ENCODE results near the gene MRPL14.

Gene MRPL14

DNA sequence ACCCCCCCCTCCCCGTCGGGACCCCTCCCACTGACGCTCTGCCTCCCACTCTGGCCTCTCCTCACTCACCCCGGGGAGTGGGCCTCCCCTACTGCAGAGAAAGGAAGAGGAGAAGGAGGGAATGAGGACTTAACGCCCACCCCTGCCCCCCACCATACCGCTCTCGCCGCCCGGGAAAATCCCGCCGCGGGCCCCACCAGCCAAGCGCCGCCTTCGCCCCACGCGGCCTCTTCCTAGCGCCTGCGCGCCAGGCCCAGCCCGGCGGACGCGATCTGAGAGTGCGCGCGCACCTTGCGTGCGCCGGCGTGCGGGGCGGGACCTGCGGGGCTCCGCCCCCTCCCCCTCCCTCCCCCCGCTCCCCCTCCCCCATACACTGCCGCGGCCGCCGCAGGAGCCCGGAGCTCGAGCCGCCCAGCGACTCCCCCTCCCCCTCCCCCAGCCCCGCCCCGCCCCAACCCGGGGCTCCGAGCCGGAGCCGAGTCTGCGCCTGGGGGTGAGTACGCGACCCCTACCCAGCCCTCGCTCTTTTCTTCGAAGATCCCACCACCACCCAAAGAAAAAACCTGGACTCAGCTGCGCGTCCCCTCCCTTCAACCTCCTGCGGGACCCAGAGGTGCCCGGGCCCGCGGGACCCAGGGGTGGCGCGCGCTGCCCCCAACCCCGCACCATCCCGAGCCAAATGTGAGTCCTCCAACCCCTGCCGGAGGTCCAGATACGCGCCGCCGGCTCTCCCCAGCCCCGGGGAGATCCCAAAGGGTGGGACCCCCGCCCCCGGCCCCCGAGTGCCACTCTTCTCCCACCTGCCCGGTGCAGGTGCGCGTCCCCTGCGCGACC lies at the start of gene MRPL14, which contains the start of gene TMEM63B:
Gene MRPL14, minus strand, starts transcription at position 267 of the 834 bp plus-strand sequence. CDS start 10,841 bp downstream, outside the sequence.
Gene TMEM63B, plus strand, starts transcription at position 369 of the 834 bp plus-strand sequence. CDS start 7,031 bp downstream, outside the sequence.
- DNase-seq = peak; percentile 86

DNA sequence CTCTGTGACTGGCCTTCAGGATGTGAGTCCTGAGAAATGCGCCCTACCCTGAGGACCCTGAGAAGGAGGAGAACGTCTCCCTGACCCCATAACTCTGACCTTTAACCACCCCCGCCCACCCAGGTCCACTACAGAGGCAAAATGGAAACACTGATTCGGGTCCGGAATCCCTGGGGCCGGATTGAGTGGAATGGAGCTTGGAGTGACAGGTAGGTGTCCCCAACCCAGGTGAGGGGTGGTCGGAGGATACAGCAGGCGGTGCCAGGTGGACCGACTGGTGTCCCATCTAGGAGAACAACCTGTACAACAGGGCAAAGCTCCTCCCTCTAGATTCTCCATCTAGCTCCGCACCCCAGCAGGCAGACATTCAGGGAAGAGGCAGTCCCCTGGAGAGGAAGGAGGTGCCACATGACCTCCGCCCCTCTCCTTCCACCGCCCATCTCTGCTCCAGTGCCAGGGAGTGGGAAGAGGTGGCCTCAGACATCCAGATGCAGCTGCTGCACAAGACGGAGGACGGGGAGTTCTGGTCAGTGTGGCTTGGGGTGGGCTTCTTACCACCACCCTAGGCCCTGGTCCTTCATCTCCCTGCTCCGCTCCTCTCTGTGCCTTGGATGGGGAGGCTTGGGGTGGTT lies 49.0 kb upstream of the MRPL14 start:
- no peak for DNase-seq

DNA sequence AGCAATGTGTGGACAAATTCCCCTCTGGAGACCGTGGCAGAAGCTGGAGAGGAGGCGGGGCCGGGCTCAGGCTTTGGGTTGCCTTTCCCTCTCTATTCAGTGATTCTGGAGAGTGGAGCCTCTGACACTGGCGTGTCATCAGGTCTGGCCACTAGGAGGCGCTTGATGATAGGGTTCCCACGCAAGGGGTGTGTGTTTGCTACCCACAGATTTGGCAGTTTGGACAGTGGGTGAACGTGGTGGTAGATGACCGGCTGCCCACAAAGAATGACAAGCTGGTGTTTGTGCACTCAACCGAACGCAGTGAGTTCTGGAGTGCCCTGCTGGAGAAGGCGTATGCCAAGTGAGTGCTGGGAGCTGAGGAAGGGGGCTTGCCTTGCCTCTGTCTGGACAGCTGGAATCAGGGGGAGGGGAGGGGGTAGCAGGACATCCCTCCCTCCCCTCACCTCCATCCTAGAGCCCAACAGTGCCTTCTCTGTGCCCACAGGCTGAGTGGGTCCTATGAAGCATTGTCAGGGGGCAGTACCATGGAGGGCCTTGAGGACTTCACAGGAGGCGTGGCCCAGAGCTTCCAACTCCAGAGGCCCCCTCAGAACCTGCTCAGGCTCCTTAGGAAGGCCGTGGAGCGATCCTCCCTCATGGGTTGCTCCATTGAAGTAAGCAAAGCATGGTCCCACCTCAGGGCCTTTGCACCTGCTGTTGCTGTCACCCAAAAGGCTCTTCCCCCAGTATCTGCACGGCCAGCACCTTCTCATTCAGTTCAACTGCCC lies 45.7 kb upstream of the MRPL14 start:
- DNase-seq = peak; percentile 65

DNA sequence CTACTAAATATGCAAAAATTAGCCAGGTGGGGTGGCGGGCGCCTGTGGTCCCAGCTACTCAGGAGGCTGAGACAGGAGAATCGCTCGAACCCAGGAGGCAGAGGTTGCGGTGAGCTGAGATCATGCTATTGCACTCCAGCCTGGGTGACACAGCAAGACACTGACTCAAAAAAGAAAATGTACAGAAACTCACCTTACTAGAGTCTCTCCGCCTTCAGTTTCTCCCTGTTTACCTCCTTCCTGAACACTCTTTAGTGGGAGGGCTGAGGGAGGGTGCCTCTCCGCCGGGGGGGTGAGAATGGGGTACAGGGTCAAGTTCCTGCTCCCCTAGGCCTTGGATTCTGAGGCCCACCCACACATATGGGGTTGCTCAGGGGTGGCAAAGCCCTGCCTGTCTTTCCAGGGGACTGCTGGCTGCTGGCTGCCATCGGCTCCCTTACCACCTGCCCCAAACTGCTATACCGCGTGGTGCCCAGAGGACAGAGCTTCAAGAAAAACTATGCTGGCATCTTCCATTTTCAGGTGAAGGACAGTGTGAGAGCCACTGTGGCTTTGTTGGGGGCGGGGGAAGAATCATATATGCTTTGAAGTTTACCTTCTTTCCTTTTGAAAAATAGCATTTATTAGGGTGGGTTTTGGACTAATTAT lies 44.8 kb upstream of the MRPL14 start:
- no peak for DNase-seq

DNA sequence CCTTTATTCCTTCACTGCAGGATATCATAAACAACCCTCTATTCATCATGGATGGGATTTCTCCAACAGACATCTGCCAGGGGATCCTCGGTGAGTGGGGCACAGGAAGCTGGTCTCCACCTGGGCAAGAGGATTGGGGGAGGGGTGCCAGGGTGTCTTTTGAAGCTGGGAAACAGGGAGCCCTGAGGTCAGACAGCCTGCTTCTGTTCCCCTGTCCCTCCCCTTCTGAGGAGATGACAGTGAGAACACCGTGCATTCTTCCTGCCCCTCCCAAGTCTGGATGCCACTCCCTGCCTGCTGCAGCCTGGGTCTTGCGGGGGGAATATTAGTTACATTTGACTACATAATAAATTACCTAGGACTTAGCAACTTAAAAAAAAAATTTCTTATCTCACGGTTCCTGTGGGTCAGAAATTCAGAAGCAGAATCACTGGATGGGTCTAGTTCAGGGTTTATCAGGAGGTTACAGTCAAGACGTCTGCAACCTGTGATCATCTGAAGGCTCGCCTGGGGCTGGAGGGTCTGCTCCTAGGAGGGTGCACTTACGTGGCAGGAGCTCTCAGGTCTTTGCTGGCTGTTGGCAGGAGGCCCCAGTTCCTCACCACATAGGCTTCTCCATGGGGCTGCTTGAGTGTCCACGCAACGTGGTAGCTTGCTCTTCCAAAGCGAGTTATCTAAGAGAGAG lies 42.8 kb upstream of the MRPL14 start:
- DNase-seq = no peak

DNA sequence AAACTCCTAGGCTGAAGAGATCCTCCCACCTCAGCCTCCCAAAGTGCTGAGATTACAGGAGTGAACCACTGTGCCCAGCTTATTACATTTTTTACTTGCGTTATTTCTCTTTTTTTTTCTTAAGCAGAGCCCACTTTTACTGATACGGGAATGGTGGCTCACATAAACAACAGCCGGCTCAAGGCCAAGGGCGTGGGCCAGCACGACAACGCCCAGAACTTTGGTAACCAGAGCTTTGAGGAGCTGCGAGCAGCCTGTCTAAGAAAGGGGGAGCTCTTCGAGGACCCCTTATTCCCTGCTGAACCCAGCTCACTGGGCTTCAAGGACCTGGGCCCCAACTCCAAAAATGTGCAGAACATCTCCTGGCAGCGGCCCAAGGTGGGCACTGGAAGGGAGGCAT lies 41.9 kb upstream of the MRPL14 start:
- DNase-seq = no peak

DNA sequence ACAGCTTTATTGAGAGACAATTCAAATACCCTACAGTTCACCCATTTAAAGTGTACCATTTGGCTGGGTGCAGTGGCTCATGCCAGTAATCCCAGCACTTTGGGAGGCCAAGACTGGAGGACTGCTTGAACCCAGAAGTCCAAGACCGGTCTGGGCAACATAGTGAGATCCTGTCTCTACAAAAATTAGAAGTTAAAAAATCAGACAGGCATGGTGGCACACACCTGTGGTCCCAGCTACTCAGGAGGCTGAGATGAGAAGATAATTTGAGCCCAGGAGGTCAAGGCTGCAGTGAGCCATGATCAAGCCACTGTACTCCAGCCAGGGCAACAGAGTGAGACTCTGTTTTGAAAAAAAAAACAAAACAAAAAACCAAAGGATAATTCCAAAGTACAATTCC lies 40.3 kb upstream of the MRPL14 start:
- DNase-seq = no peak

DNA sequence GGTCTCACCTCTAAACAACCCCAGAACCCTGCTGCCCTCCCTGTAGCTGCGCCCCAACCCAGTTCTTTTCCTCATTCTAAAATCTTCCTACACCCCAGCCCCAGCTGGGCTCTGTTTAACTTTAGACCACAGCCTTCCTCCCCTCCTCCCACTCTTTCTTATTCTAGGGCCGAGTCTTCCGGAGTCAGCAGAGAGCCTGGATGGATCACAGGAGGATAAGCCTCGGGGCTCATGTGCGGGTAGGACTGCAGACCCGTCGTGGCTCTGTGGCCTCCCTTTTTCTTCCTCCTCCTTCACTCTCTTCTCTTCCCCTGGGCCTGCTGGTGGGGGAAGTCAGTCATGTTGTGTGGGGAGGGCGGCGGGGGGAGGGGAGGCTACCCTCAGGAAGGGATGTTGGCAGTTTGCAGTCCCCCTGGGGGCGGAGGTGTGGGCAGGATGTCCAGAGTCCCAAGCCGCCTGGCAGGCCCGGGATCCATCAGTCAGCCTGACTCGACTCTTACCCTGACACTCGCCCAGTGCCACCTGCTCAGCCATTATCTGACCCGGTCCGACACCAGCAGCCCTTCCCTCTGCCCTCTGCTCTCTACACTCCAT lies 39.4 kb upstream of the MRPL14 start:
- DNase-seq = no peak

DNA sequence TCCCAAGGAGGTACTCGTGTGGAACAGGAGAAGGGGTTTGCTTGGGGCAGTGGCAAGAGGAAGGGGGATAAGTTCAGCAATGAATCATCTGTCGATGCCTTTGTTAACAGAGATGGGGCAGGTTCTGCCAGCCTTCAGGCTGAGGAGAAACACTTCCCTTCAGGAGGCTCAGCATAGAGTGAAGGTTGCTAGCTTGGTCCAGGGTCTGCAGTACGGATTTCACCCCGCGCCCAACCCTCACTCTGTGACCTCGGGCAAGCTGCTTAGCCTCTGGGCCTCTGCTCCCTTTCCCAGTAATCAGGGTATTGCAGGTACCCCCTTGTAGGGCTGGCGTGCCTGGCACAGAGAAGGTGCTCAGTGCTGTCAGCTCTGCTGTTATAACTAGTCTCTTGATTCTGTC lies 38.9 kb upstream of the MRPL14 start:
- DNase-seq = no peak

DNA sequence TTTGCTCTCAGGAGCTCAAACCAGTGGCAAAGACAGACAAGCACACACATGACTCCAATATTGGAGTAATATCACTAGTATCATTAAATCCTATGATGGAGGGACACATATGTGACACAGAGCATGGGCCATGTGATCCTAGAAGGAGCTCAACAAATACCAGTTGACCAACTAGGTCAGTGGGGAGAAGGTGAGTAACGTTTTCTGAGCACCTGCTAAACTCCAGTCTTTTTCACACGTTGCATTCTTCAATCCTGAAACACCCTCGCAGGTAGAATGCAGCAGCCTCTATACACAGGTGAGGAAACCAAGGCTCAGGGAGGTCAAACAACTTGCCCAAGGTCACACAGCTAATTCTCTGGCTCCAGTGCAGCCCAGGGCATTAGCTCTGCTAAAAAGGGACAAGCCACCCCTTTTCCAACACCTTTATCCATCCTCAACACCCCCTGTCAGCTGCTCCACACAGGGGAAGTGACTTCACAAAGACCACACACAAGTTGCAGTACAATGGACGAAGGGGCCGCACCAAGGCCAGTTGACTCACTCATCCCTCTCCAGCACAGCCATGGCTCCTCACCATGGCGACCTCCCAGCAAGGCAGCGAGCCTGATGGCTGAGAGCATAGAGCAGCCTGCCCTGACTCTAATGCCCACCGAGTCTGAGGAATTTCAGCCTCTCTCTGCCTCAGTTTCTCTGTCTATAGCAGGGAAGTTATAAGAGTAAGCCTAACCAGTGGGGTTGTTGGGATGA lies 35.8 kb upstream of the MRPL14 start:
- DNase-seq = no peak

DNA sequence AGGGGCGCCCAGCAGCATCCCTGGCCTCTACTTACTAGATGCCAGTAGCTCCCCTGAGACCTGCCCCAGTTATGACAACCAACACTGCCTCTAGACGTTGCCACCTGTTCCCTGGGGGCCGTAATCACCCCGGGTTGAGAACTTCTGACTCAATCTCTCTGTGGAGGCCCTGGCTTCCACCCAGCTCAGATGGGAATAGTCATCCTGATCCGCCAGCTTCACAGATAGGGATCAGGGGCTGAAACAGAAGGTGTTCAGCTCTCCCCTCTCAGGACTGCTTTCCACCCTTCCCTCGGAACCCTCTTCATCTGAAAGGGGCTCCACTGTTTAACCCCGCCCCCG lies 34.7 kb upstream of the MRPL14 start:
- DNase-seq = no peak

DNA sequence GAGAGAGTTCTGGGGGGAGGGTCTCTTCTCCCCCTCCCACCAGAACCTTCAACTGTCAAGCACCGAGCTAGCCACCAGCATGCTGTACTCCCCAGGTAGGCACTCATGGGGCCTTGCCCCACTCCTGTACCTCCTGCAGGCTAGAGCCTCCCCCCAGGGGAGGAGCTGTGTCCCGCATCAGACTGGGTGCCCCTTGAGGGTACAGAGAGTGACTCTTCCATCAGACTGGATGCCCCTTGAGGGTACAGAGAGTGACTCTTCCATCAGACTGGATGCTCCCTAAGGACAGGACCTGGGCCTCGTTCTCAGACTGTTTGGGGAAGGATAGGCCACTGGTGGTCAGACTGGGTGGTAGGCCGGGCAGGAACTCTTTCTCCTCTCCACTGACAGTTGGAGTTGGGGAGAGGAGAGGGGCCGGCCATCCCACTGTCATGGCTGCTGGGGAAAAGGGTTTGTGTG lies 31.5 kb upstream of the MRPL14 start, which contains the start of gene CAPN11:
Gene CAPN11, plus strand, starts transcription at position 51 of the 459 bp plus-strand sequence. Its CDS starts 29 bp downstream, at position 80.
- no peak for DNase-seq

DNA sequence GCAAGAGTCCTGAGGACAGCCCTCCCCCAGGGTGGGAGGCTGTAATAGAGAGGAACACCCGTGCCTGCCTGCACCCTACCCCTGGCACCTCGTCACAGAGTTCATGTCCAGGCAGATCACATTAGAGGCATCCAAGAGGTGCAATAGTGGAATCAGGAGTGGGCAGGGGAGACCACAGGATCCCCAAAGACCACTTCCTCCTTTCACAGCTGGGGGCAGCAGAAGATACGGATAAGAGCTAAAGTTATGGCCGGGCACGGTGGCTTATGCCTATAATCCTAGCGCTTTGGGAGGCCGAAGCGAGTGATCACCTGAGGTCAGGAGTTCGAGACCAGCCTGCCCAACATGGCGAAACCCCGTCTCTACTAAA lies 29.9 kb upstream of the MRPL14 start:
- DNase-seq = no peak

DNA sequence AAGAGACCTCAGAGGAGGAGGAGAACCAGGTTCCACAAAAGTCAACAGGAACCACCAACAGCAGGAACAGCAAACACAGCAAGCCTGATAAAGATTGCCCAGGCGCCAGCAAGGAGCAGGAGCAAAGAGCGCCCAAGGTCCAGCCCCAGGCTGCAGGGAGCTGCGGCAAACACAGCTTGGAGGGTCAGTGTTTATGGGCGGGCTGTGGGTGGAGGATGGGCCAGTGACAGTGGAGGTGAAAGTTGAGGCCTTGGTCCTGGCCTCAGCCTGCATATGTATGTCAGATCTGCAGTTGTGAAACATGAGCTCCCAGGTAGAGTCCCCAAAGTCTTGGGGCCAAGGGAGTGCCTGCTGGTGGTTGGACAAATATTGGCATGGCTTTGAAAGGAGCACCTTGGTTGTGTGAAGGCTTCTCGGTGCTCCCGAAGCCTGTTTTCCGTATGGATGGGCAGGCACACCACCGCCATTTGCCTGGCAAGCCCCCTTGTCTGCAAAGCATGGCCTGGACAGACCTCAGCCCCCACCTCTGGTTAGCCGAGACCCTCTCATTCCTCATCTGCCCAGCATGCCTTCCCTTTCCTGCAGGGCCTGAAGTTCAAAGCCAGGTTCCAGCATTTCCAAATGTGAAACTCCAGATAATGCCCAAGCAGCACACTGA lies 29.4 kb upstream of the MRPL14 start:
- DNase-seq = no peak

DNA sequence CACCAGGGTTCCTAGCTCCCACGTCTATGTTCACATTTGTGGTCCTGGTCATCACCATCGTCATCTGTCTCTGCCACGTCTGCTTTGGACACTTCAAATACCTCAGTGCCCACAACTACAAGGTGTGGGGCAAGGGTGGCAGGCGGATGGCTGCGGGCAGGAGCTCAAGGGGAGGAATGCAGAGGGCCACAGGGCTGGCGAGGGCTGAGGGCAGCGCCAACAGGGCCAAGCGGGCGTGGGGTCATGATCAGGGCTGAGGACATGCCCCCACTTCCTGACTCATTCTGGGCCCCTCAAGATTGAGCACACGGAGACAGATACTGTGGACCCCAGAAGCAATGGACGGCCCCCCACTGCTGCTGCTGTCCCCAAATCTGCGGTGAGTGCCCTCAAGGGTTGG lies 26.8 kb upstream of the MRPL14 start:
- no peak for DNase-seq

DNA sequence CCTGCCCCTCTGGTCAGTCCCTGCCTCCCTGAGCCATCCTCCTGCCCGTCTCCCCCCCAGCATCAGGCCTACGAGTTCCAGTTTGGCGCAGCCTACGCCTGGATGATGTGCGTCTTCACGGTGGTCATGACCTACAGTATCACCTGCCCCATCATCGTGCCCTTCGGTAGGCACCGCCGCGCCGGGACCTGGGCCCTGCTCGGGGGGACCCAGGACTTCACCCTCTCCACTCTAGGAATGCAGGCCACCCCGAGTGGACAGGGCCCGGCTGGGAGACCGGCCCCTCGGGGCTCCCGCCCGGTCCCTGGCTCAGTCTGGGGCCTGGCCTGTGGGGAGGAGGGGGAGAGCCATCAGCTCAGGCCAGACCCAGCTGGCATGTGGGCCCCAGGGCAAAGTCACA lies 25.3 kb upstream of the MRPL14 start:
- DNase-seq = no peak

DNA sequence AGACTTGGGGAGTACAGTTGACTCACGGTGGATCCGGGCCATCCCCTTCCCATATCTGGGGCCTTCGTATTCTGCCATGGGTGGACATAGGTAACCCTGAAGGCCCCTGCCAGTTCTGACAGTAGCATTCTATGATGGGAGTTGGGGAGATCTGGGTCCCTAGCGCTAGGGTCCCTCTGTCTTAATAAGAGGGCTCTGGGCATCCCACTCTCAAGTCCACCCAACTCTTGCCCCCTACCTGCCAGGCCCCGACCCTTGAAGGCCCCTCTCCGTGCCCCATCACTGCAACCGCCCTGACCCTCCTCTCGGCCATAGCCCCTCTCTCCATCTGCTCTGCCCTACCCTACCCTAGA lies 24.8 kb upstream of the MRPL14 start:
- DNase-seq = no peak

DNA sequence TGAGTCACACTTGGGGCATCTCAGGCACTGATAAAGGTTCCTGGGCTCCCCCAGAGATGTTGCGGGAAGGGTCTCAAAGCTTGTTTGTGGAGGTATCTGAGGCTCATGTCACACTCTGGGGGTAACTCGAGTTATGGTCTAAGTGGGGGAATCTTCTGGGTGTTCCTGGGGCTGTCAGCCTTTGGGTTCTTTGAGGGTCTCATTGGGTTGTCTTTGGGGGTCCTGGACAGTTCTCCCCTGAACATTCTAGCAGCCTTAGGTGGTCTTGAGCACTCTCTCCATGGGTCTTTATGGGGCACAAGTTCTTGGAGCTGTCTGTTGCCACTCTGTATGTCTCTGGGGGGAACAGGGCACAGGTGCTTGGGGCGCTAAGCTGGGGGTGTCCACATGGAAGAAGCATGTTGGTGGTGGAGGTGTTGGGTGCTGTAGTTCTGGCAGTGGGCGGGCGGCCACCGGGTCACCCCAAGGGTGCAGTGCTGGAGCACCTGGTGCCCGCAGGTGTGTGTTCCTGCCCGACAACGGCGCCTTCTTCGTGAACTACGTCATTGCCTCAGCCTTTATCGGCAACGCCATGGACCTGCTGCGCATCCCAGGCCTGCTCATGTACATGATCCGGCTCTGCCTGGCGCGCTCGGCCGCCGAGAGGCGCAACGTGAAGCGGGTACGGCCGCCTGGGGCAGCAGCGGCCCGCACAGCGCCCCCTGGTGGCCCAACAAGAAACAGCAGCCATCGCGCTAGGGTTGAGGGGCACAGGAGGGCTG lies 24.3 kb upstream of the MRPL14 start:
- DNase-seq = no peak

DNA sequence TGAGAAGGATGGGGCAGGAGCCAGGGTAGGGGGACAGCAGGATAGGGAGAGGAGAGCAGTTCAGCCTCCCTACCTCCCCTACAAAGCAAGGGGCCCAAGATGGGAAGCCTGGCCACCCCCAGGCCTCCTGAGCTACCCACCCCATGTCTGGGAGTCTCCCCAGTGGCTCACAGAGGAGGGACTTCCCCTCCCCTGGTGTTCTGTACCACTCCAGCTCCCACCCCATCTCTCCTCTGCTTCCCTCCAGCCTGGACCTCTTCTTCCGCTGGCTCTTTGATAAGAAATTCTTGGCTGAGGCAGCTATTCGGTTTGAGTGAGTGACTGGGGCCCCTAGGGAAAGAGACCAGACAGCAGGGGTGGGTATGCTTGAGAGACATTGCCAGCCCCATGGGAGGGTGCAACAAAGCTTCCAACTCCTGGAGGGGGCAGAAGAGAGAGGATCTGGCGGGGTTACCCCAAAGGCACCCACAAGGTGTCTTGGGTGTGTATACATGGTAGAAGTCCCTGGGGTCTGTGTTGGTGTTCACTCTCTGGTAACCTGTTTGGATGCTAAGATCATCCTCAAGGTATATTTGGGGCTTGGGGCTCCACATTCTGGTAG lies 23.2 kb upstream of the MRPL14 start:
- DNase-seq = no peak

Data from NCI-H774 (cell line).